Testis (tissue), 3 donors: ENCODE measurements around the gene BLOC1S3. TPM values are rescaled to one million over a fixed set of nuclear protein-coding genes. Genes with fewer than 3 reads are reported as not detected.

Experiments
- DNase-seq: peaks from one replicate; pipeline ENCODE4 v3.0.0-alpha.2; 2019
- H3K27ac ChIP-seq, 2 donors: fragments of 200-600 bp; sonication (generic); one replicate each; pipeline ENCODE4 v1.5.1; 2019
- H3K27me3 ChIP-seq: fragments of 200-600 bp; sonication (generic); one replicate; pipeline ENCODE4 v1.5.1; 2019
- H3K36me3 ChIP-seq: fragments of 200-600 bp; sonication (generic); one replicate; pipeline ENCODE4 v1.5.1; 2017; ENCODE audit warnings: low read depth; ENCODE audit errors: missing control alignments
- H3K4me1 ChIP-seq: fragments of 200-600 bp; sonication (generic); one replicate; pipeline ENCODE4 v1.5.1; 2019
- H3K4me3 ChIP-seq, 2 donors: fragments of 200-600 bp; sonication (generic); one replicate each; pipeline ENCODE4 v1.5.1; 2017 to 2019
- H3K9me3 ChIP-seq: fragments of 200-600 bp; sonication (generic); one replicate; pipeline ENCODE4 v1.5.1; 2017
- POLR2A ChIP-seq: fragments of 450-650 bp; IDR thresholded peaks from one replicate; pipeline ENCODE4 v1.6.1; 2017; ENCODE audit warnings: antibody characterized with exemption, mild to moderate bottlenecking, moderate library complexity
- WGBS, 2 donors: methylation state at CpG; one replicate each; pipeline ENCODE4 v1.1.5; 2018; 5-methylcytosine and 5-hydroxymethylcytosine counted together
- intact Hi-C: fragments of 100-400 bp; cut with DNase I; formaldehyde crosslinking; loops from one replicate; pipeline ENCODE4 v1.15.1; 2023; ENCODE audit warnings: low total_unique reads
- polyA plus RNA-seq: library from polyadenylated mRNA; stranded (reverse); fragments of 350-450 nt; fragmentation: Illumina TruSeq; extraction: RNeasy Lipid Tissue Mini Kit (QIAGEN cat#74804); gene quantifications from one replicate; pipeline ENCODE4 v1.2.3, GENCODE V29; 2014; ENCODE audit warnings: low read depth, low replicate concordance; ENCODE audit not compliant: insufficient read depth
- total RNA-seq, 2 donors: library from RNA; depleted of rRNA; stranded (reverse); fragments of >200 nt; gene quantifications; one replicate each; pipeline ENCODE4 v1.2.3, GENCODE V29; 2016
- TF ChIP-seq, protein P1 (sequence below), 3 experiments: fragments of 450-650 bp in 2 of 3; fragments of 200-600 bp in 1 of 3; sonication (generic) in 1 of 3; IDR thresholded peaks; one replicate each; pipeline ENCODE4 v1.5.1; 2016 to 2019; ENCODE audit warnings: antibody characterized with exemption in 3 of 3, mild to moderate bottlenecking in 2 of 3, moderate library complexity in 1 of 3

BLOC1S3 gene
- total and polyA plus RNA-seq, 3 donors from 2014 or later: 14.1 to 43.7 (median 38.2) TPM

DNA sequence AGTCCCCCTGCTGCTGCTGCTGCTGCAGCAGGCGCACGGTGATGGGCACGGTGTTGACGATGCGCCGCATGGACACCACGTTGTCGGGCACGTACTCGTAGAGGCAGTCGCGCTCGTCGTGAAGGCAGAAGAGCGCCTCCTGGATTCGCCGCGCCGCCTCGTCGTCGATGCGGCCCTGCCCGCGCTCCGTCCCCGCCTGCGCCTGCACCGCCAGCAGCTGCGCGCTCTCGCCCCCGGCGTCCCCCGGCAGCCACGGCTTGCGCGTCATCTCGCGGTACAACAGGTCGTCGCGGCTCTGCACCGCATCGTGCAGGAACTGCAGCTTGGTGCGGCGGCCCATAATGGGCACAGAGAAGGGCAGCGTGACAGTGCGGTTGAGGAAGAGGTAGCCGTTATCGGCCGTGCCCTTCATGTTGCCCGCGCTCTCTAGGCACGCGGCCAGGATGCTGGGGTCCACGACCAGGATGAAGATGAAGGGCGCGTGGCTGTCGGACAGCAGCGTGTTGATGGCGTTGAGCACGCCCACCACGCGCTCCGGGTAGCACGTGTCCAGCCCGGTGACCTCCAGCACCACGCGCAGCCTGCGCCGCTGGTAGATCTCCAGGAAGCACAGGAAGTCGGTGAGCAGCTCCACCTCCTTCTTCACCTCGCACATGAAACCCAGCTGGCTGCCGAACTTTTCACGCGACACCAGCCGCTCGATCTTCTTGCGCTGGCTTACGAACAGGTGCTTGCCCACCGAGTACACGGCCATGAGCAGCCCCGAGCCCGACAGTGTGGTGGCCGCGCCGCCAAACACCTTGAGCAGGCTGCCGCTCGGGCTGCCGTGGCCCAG, 25.9 kb upstream of the BLOC1S3 start:
- Histone ChIP-seq H3K36me3 (no peaks in the 10 kb centered on the region), H3K9me3 (no peaks in the 10 kb centered on the region), H3K4me3 (peak overlapping the region; percentile 12 to 42), H3K4me1 (peaks cover 16% of the 10 kb centered on the region), H3K27ac (no peak overlapping the region), H3K27me3 (no peaks in the 10 kb centered on the region)
- TF ChIP-seq, protein P1, sequence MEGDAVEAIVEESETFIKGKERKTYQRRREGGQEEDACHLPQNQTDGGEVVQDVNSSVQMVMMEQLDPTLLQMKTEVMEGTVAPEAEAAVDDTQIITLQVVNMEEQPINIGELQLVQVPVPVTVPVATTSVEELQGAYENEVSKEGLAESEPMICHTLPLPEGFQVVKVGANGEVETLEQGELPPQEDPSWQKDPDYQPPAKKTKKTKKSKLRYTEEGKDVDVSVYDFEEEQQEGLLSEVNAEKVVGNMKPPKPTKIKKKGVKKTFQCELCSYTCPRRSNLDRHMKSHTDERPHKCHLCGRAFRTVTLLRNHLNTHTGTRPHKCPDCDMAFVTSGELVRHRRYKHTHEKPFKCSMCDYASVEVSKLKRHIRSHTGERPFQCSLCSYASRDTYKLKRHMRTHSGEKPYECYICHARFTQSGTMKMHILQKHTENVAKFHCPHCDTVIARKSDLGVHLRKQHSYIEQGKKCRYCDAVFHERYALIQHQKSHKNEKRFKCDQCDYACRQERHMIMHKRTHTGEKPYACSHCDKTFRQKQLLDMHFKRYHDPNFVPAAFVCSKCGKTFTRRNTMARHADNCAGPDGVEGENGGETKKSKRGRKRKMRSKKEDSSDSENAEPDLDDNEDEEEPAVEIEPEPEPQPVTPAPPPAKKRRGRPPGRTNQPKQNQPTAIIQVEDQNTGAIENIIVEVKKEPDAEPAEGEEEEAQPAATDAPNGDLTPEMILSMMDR (IDR thresholded peaks at IDR 0.05): no peak
- TF ChIP-seq POLR2A: no peak
- 5 to 6% methylated on average over 11 to 38 of the region's 91 CpGs for WGBS, 2 donors
- DNase-seq: peak; percentile 72
- intact Hi-C loops: no loop called here

DNA sequence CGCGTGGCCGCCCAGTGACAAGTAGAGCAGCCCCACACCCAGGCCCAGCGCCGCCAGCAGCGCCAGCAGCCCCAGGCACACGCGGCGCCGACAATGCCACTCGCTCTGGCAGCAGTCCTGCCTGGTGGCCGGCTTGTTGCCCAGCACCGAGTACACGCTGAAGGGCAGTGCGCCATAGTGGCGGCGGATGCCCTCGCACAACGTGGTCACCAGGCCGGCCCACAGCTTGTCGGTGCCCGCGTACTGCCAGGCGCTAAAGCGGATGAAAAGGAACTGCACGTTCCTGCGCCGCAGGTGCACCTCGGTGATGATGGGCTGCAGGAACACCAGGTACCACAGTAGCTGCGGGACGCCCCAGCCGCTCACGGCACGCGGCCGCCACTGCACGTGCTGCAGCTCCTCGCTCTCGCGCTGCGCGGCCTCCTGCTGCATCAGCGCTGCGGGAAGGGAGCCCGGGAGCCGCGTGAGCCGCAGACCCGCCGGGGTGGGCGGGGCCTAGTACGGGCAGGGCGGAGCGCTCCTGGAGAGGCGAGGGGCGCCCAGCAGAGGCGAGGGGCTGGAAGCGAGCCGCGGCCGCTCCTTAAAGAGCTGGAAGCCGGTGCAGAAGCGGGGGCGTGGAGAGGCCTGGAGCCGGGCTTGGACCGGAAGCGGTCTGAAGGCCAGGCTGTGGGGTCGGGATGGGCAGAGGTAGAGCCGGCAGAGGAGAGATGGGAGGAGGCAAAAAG, 25.1 kb upstream of the BLOC1S3 start:
- H3K4me1 ChIP-seq: peaks cover 16% of the 10 kb centered on the region
- peak overlapping the region in 1 of 2 donors; percentile 42 for H3K4me3 ChIP-seq
- H3K36me3 ChIP-seq: no peaks in the 10 kb centered on the region
- DNase-seq: peak; percentile 69
- no peaks in the 10 kb centered on the region for H3K27me3 ChIP-seq
- peak overlapping the region in 1 of 2 donors; percentile 50 for H3K27ac ChIP-seq
- no peaks in the 10 kb centered on the region for H3K9me3 ChIP-seq
- WGBS, 2 donors: 1% methylated on average over 34 to 53 of the region's 69 CpGs
- intact Hi-C loops: no loop called here
- TF ChIP-seq, protein P1 (IDR thresholded peaks at IDR 0.05): no peak
- TF ChIP-seq POLR2A: no peak

DNA sequence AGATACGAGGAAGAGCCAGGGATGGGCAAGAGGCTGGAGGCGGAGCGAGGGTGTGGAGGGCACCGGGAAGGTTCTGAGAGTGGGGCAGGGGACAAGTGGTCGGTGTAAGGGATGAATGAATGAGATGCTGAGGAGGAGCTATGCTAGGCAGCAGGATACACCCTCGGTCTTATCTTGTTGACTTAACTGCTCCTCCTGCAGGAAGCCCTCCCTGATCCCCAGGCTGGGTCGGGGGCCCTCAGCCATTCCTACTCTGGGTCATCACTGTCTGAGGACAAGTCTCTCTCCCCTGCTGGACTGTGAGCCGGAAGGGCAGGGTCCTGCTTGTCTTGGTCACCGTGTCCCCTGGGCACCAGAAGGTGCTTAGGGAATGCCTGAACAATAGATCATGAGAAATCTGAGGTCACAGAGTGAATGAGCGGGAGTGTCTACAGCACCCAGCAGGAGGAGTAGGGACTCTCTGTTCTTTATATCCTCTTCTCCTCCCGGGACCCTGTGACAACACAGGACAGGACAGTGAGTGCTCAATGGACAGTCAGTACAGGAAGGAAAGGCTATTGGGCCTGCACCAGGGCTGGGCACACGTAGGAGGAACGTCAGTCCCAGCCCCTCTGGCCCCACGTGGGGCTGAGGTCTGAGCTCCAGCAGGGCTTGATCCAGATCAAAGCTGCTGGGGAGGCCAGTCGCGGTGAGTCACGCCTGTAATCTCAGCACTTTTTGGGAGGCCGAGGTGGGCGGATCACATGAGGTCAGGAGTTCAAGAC, 24.3 kb upstream of the BLOC1S3 start:
- 20 to 33% methylated on average over 8 to 19 of the region's 19 CpGs for WGBS, 2 donors
- Histone ChIP-seq H3K27me3 (no peaks in the 10 kb centered on the region), H3K36me3 (no peaks in the 10 kb centered on the region), H3K4me1 (peaks cover 16% of the 10 kb centered on the region), H3K9me3 (no peaks in the 10 kb centered on the region), H3K4me3 (peak overlapping the region in 1 of 2 donors; percentile 42), H3K27ac (peak overlapping the region in 1 of 2 donors; percentile 50)
- intact Hi-C loops: no loop called here
- peak; percentile 62 for DNase-seq
- no peak for TF ChIP-seq POLR2A
- TF ChIP-seq, protein P1 (IDR thresholded peaks at IDR 0.05): peak in 1 of 3 experiments; percentile 15

DNA sequence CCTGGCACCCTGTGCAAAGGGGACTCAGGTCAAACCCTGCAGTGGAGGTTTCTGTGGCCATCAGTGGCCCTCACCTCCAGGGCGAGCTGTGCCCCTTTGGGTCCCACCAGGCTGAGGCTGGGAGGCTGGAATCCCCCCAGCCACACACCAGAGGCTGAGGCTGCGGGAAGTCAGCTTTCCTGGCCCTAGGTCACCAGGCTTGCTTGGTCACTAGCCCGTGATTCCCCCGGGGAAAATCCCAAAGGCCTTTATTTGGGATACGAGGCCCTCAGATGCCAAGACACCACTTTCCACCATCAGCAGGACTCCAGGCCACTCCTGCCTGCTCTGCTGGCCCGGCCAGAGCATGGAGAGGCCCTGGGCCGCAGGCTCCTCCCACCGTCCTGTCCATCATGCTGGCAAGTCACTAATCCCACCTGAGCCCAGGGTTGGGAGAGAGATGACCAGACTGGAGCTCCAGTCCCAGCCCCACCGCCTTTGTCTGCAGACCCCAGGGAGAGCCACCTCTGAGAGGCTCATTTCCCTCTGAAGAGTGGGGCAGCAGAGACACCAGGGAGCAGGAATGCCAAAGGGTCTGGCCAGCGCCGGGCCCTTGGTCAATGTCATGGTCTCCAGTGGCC, 22.5 kb upstream of the BLOC1S3 start:
- TF ChIP-seq, protein P1 (IDR thresholded peaks at IDR 0.05): no peak
- TF ChIP-seq POLR2A: no peak
- no peak overlapping the region for H3K4me3 ChIP-seq
- intact Hi-C loops: no loop called here
- no peaks in the 10 kb centered on the region for H3K27me3 ChIP-seq
- H3K9me3 ChIP-seq: no peaks in the 10 kb centered on the region
- H3K36me3 ChIP-seq: no peaks in the 10 kb centered on the region
- no peak for DNase-seq
- H3K4me1 ChIP-seq: peaks cover 16% of the 10 kb centered on the region
- 81% methylated on average over 11 of the region's 11 CpGs; no CpG with 5 or more reads in 1 of the 2 donors for WGBS, 2 donors
- H3K27ac ChIP-seq: no peak overlapping the region
